ENCODE data around the gene PLEKHA6. TPM values are rescaled to one million over a fixed set of nuclear protein-coding genes. Genes with fewer than 3 reads are reported as not detected.

Gene PLEKHA6
- total and polyA plus RNA-seq, 8 donors, result 5.1 to 24.4 (median 16.1) TPM

DNA sequence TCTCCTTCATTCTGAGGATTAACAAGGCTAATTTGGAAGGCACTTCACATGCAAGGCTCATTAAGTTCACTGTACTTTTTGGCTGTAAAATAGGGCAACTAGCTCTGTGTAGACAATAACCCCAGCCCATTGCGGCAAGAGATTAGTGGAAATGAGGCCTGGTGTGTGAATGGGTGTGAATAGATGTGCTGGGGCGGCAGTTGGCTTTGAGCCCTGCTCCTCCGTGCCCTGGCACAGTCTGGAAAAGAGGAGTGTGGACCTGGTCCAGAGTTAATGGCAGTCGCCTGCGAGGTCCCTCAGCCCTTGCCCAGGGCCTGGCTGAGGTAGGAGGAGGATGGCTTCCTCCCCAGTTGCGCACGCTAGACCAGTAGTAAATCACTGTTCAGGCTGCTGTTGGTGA, 168.3 kb downstream of the PLEKHA6 start:
- H3K27me3 ChIP-seq, result peaks cover 0 to 78% of the 10 kb centered on the region in 2 donors
- H3K9me3 ChIP-seq, result no peaks in the 10 kb centered on the region
- H3K27ac ChIP-seq, result no peak overlapping the region
- H3K4me1 ChIP-seq, result peaks cover 0 to 8% of the 10 kb centered on the region in 2 donors
- TF ChIP-seq CTCF (IDR thresholded peaks at IDR 0.05), result no peak
- H3K36me3 ChIP-seq, result no peaks in the 10 kb centered on the region
- no peak for ATAC-seq
- no peak for DNase-seq
- H3K4me3 ChIP-seq, result no peak overlapping the region
- intact Hi-C loops (cut with DNase I), result no loop called here

DNA sequence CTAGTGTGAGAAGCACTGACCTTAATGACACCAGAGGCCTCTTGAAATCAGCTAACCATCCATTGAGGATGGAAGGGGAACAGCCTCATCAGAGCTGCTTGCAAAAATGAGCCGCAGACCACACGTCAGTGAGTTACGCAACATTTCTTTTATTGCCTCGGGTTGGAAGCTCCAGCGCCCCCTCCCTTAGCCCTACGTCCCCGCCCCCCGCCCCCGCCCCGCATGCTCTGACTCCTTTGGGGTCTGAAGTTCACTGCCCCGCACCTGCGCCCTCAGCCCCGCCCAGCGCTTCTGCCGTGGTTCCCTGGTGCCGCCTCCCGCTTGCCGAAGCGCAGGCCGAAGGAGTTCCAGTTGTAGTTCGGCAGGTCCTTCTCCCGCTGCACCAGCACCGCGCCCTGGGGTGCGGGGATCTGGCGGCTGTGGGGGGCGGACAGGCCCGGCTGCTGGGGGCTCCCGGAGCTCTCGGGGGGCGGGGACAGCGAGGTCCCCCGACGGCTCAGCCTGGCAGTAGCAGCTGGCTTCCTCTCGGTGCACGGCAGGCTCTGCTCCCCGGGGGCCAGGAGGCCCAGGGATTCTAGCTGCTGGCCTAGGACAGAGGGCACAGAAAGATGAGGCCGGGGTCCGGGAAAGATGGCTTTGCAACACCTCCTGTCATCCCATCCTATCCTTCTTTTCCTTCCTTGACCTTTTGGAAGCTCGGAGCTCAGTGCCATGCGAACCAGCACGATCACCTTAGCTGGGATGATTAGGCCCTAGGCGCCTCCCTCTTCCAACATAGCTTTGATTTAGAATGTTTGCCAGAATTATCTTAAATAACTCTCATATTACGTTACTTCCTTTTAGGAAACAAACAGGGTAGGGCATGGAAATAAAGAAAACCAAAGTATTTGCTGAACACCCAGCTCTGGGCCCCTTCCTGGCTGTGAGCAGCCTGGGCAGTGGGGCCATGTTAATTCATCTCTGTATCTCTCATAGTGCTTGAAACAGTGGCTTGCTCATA, 169.2 kb downstream of the PLEKHA6 start:
- Histone ChIP-seq H3K27me3 (peaks cover 0 to 75% of the 10 kb centered on the region in 2 donors), H3K4me3 (peak overlapping the region in 1 of 2 donors; percentile 1), H3K9me3 (no peaks in the 10 kb centered on the region), H3K36me3 (no peaks in the 10 kb centered on the region), H3K27ac (no peak overlapping the region), H3K4me1 (peaks cover 0 to 8% of the 10 kb centered on the region in 2 donors)
- intact Hi-C loops (cut with DNase I), result no loop called here
- peak in 3 of 4 donors; percentile 44 to 83 (median 60) for DNase-seq
- no peak for TF ChIP-seq CTCF (IDR thresholded peaks at IDR 0.05)
- ATAC-seq, result peak; percentile 69

- H3K36me3 ChIP-seq, result no peaks in the 10 kb centered on the region
- H3K4me1 ChIP-seq, result peaks cover 0 to 8% of the 10 kb centered on the region in 2 donors
- ATAC-seq (no peak), DNase-seq (no peak)
- H3K27ac ChIP-seq, result no peak overlapping the region
- TF ChIP-seq CTCF (IDR thresholded peaks at IDR 0.05), result no peak
- no peaks in the 10 kb centered on the region for H3K9me3 ChIP-seq
- no peak overlapping the region for H3K4me3 ChIP-seq
- intact Hi-C loops (cut with DNase I), result no loop called here
- H3K27me3 ChIP-seq, result peaks cover 0 to 79% of the 10 kb centered on the region in 2 donors
These were observed 170.6 kb downstream of the PLEKHA6 start for GRCh38 chr1:204188959-204189639.

DNA sequence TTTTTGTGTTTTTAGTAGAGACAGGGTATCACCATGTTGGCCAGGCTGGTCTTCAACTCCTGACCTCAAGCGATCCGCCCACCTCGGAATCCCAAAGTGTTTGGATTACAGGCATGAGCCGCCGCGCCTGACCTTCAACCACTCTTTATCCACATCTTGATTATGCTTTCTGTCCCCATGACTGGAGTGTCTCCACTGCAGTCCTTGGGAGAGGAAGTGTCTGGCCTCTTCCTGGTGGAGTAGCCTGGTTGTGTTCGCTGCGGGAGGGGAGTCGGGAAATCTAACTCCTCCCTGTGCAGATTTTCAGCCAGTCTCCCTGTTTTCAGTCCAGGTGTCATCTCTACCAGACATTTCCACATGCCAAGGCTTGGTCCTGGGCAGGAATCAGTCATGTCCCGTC, 173.1 kb downstream of the PLEKHA6 start:
- Histone ChIP-seq H3K9me3 (no peaks in the 10 kb centered on the region), H3K27ac (no peak overlapping the region), H3K36me3 (no peaks in the 10 kb centered on the region), H3K4me1 (peaks cover 0 to 8% of the 10 kb centered on the region in 2 donors), H3K4me3 (no peak overlapping the region), H3K27me3 (peaks cover 0 to 59% of the 10 kb centered on the region in 2 donors)
- ATAC-seq, result no peak
- no peak for DNase-seq
- intact Hi-C loops (cut with DNase I), result no loop called here
- TF ChIP-seq CTCF (IDR thresholded peaks at IDR 0.05), result no peak

GRCh38 chr1:204181116-204181515, 178.6 kb downstream of the PLEKHA6 start:
- no peak overlapping the region for H3K27ac ChIP-seq
- H3K36me3 ChIP-seq, result no peaks in the 10 kb centered on the region
- no peak for TF ChIP-seq CTCF (IDR thresholded peaks at IDR 0.05)
- no peaks in the 10 kb centered on the region for H3K9me3 ChIP-seq
- intact Hi-C loops (cut with DNase I), result no loop called here
- no peaks in the 10 kb centered on the region for H3K4me1 ChIP-seq
- peaks cover 0 to 12% of the 10 kb centered on the region in 2 donors for H3K27me3 ChIP-seq
- ATAC-seq (no peak), DNase-seq (no peak)
- H3K4me3 ChIP-seq, result no peak overlapping the region
